ENCODE data around the gene TTLL9. TPM values are rescaled to one million over a fixed set of nuclear protein-coding genes. Genes with fewer than 3 reads are reported as not detected.

The TTLL9 gene
- total and polyA plus RNA-seq, 2 donors (not counting 1 experiment from before 2014, with no cell fraction given): 0.74 to 0.76 TPM

DNA sequence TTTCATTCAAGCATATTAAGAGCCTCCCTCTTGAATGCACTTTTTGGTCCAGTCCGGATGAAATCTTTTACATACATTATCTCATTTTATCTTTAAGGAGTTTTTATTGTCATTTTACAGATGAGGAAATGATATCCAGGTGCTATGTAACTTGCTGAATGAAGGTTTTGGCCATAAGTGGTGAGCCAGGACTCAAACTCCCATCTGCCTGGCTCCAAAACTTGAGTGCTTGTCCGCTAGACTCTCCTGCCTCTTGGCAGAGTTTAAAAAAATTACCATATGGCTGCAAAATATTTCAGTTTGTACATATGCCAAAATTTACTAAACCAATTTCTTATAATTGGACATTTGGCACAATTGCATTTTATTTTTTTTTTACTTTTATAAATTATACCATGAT is 69.2 kb downstream of the TTLL9 start:
- no peaks in the 10 kb centered on the region for H3K4me1 Mint-ChIP-seq
- no peak overlapping the region for H3K9ac ChIP-seq (ENCODE audit: low read length)
- intact Hi-C loops (cut with micrococcal nuclease): no loop called here
- CTCF ChIA-PET: interaction anchor here (1.6 kb wide), 1 partner anchor 11 kb away, joined by 4 read pairs; no protein-coding TSS in a partner anchor
- H2AFZ ChIP-seq (ENCODE audit: insufficient read depth, low read depth, low read length, poor library complexity, severe bottlenecking): no peak overlapping the region
- TF ChIP-seq, protein P1, sequence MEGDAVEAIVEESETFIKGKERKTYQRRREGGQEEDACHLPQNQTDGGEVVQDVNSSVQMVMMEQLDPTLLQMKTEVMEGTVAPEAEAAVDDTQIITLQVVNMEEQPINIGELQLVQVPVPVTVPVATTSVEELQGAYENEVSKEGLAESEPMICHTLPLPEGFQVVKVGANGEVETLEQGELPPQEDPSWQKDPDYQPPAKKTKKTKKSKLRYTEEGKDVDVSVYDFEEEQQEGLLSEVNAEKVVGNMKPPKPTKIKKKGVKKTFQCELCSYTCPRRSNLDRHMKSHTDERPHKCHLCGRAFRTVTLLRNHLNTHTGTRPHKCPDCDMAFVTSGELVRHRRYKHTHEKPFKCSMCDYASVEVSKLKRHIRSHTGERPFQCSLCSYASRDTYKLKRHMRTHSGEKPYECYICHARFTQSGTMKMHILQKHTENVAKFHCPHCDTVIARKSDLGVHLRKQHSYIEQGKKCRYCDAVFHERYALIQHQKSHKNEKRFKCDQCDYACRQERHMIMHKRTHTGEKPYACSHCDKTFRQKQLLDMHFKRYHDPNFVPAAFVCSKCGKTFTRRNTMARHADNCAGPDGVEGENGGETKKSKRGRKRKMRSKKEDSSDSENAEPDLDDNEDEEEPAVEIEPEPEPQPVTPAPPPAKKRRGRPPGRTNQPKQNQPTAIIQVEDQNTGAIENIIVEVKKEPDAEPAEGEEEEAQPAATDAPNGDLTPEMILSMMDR (IDR thresholded peaks at IDR 0.05): no peak
- TF ChIP-seq EZH2 (IDR thresholded peaks at IDR 0.05; ENCODE audit: borderline replicate concordance, insufficient read depth, low read depth, low read length, poor library complexity, severe bottlenecking): no peak
- no peak overlapping the region for H3K4me3 ChIP-seq (ENCODE audit: control extremely low read depth in 1 of 5, extremely low read depth in 1 of 5, insufficient read depth in 1 of 5, low read depth in 2 of 5, low read length in 4 of 5)
- H3K9me3 ChIP-seq (ENCODE audit: control extremely low read depth in 1 of 3, control insufficient read depth in 2 of 3, insufficient read depth in 1 of 3, low read length in 2 of 3): no peaks in the 10 kb centered on the region
- DNase-seq: no peak
- H3K79me2 ChIP-seq (ENCODE audit: control insufficient read depth, insufficient read depth, low read length): no peaks in the 10 kb centered on the region
- no peaks in the 10 kb centered on the region for H3K4me1 ChIP-seq (ENCODE audit: control insufficient read depth in 2 of 2, insufficient read depth in 2 of 2, low read length in 2 of 2)
- no peak overlapping the region for H3K4me2 ChIP-seq (replicated peaks; ENCODE audit: low read depth, low read length, poor library complexity, severe bottlenecking)
- H3K27ac Mint-ChIP-seq: no peak overlapping the region
- H3K9me3 Mint-ChIP-seq (ENCODE audit: insufficient read depth): no peaks in the 10 kb centered on the region
- H3K36me3 ChIP-seq (replicated peaks in 1 of 2; ENCODE audit: control extremely low read depth in 1 of 2, control insufficient read depth in 1 of 2, extremely low read depth in 1 of 2, insufficient read depth in 2 of 2, low read length in 1 of 2): peaks cover 0 to 17% of the 10 kb centered on the region in 2 experiments
- no peak overlapping the region for H3K27ac ChIP-seq (ENCODE audit: low read length in 2 of 2)
- ATAC-seq (ENCODE audit: low read depth): no peak
- no peaks in the 10 kb centered on the region for H3K27me3 ChIP-seq (replicated peaks in 1 of 4; ENCODE audit: control extremely low read depth in 1 of 4, control insufficient read depth in 3 of 4, insufficient read depth in 4 of 4, low read length in 3 of 4)
- POLR2A ChIA-PET: no interaction called here
- no peaks in the 10 kb centered on the region for H4K20me1 ChIP-seq (ENCODE audit: control insufficient read depth, insufficient read depth, low read length, poor library complexity, severe bottlenecking)
- no peak overlapping the region for H3K4me3 Mint-ChIP-seq
- no CpG with 5 or more reads among the region's 2 CpGs for whole genome bisulfite sequencing (ENCODE audit: insufficient coverage)
- no peaks in the 10 kb centered on the region for H3K27me3 Mint-ChIP-seq

DNA sequence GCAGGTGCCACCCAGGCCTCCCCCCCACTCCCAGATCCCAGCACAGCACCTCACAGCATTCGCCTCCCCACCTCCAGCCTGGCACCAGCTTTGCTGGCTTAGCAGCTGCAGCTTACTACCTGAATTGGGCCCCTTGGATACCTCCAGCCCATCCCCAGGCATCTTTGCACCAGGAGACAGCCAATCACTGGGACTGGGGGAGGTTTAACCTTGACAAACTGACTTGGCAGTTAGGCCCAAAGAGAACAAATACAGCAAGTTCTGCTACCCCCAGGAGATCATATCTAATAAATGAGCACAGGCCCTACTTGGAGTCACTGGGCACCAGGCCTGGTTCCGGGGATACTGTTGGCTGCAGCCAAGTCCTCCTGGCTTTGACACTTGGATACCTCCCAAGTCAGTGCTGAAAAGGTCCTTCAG is 72.6 kb downstream of the TTLL9 start:
- no peaks in the 10 kb centered on the region for H3K4me1 Mint-ChIP-seq
- H3K27ac Mint-ChIP-seq: no peak overlapping the region
- ATAC-seq (ENCODE audit: low read depth): no peak

More for the DNA sequence above, 72.6 kb downstream of the TTLL9 start:
- TF ChIP-seq EZH2 (IDR thresholded peaks at IDR 0.05; ENCODE audit: borderline replicate concordance, insufficient read depth, low read depth, low read length, poor library complexity, severe bottlenecking): no peak
- TF ChIP-seq, protein P1 (IDR thresholded peaks at IDR 0.05): no peak
- Histone ChIP-seq H2AFZ (ENCODE audit: insufficient read depth, low read depth, low read length, poor library complexity, severe bottlenecking) (no peak overlapping the region), H3K9ac (ENCODE audit: low read length) (no peak overlapping the region), H3K36me3 (replicated peaks in 1 of 2; ENCODE audit: control extremely low read depth in 1 of 2, control insufficient read depth in 1 of 2, extremely low read depth in 1 of 2, insufficient read depth in 2 of 2, low read length in 1 of 2) (peaks cover 2 to 51% of the 10 kb centered on the region in 2 experiments), H3K4me1 (ENCODE audit: control insufficient read depth in 2 of 2, insufficient read depth in 2 of 2, low read length in 2 of 2) (no peaks in the 10 kb centered on the region), H3K4me2 (replicated peaks; ENCODE audit: low read depth, low read length, poor library complexity, severe bottlenecking) (no peak overlapping the region), H3K79me2 (ENCODE audit: control insufficient read depth, insufficient read depth, low read length) (peaks cover 2% of the 10 kb centered on the region), H3K27me3 (replicated peaks in 1 of 4; ENCODE audit: control extremely low read depth in 1 of 4, control insufficient read depth in 3 of 4, insufficient read depth in 4 of 4, low read length in 3 of 4) (no peaks in the 10 kb centered on the region), H3K4me3 (ENCODE audit: control extremely low read depth in 1 of 5, extremely low read depth in 1 of 5, insufficient read depth in 1 of 5, low read depth in 2 of 5, low read length in 4 of 5) (no peak overlapping the region), H3K9me3 (ENCODE audit: control extremely low read depth in 1 of 3, control insufficient read depth in 2 of 3, insufficient read depth in 1 of 3, low read length in 2 of 3) (peaks cover 0 to 2% (median 1%) of the 10 kb centered on the region in 3 donors), H4K20me1 (ENCODE audit: control insufficient read depth, insufficient read depth, low read length, poor library complexity, severe bottlenecking) (peaks cover 25% of the 10 kb centered on the region), H3K27ac (ENCODE audit: low read length in 2 of 2) (no peak overlapping the region)
- ChIA-PET POLR2A (no interaction called here), CTCF (interaction anchor here (1.2 to 1.5 kb wide), 2 partner anchors 83 to 98 kb away, joined by 3 read pairs; no protein-coding TSS in a partner anchor)
- Mint-ChIP-seq H3K9me3 (ENCODE audit: insufficient read depth) (no peaks in the 10 kb centered on the region), H3K27me3 (no peaks in the 10 kb centered on the region), H3K4me3 (no peak overlapping the region)
- intact Hi-C loops (cut with micrococcal nuclease): no loop called here
- DNase-seq: no peak
- 100% methylated on average over 2 of the region's 2 CpGs for WGBS (ENCODE audit: insufficient coverage)

Data from B cell (primary cell).